H9 (cell line): ENCODE measurements around the gene LRMDA. TPM values are rescaled to one million over a fixed set of nuclear protein-coding genes. Genes with fewer than 3 reads are reported as not detected.

ENCODE experiments used
- DNase-seq: peaks from one replicate; pipeline ENCODE4 v3.0.0-alpha.2; 2017
- H2AFZ ChIP-seq: one replicate; pipeline ENCODE4 v1.6.1; 2013; ENCODE audit warnings: mild to moderate bottlenecking, low read length, control low read depth, moderate library complexity
- H2AK5ac ChIP-seq: 2 replicates; pipeline ENCODE4 v1.6.1; 2013; ENCODE audit warnings: low read length, control low read depth, mixed read lengths; ENCODE audit not compliant: insufficient read length
- H2BK120ac ChIP-seq: one replicate; pipeline ENCODE4 v1.6.1; 2013; ENCODE audit warnings: low read depth, mild to moderate bottlenecking, low read length, control low read depth, inconsistent platforms; ENCODE audit not compliant: poor library complexity, severe bottlenecking
- H2BK12ac ChIP-seq: 2 replicates; pipeline ENCODE4 v1.6.1; 2013; ENCODE audit warnings: low read length, control low read depth, mixed read lengths, low read depth; ENCODE audit not compliant: insufficient read length
- H2BK15ac ChIP-seq: 2 replicates; pipeline ENCODE4 v1.6.1; 2013; ENCODE audit warnings: low read depth, low read length, control low read depth
- H2BK20ac ChIP-seq: one replicate; pipeline ENCODE4 v1.6.1; 2013; ENCODE audit warnings: low read depth, mild to moderate bottlenecking, low read length, control low read depth, inconsistent platforms; ENCODE audit not compliant: poor library complexity, severe bottlenecking
- H2BK5ac ChIP-seq: 2 replicates; pipeline ENCODE4 v1.6.1; 2013; ENCODE audit warnings: low read length, control low read depth, mixed read lengths; ENCODE audit not compliant: insufficient read length
- H3K14ac ChIP-seq: 2 replicates; pipeline ENCODE4 v1.6.1; 2013; ENCODE audit warnings: low read length, control low read depth; ENCODE audit not compliant: insufficient read depth
- H3K18ac ChIP-seq: 2 replicates; pipeline ENCODE4 v1.6.1; 2013; ENCODE audit warnings: low read depth, mild to moderate bottlenecking, mixed read lengths, low read length, control low read depth; ENCODE audit not compliant: insufficient read length
- H3K23ac ChIP-seq: 2 replicates; pipeline ENCODE4 v1.6.1; 2013; ENCODE audit warnings: low read length, control low read depth, mixed read lengths, low read depth; ENCODE audit not compliant: insufficient read length
- H3K23me2 ChIP-seq: 2 replicates; pipeline ENCODE4 v1.6.1; 2013; ENCODE audit warnings: low read depth, mild to moderate bottlenecking, mixed read lengths, low read length, control low read depth; ENCODE audit not compliant: insufficient read length, poor library complexity, severe bottlenecking
- H3K27ac ChIP-seq: 2 replicates; pipeline ENCODE4 v1.5.1; 2013; ENCODE audit warnings: low read length, control low read depth, mixed read lengths, low read depth; ENCODE audit not compliant: insufficient read length
- H3K27me3 ChIP-seq: 2 replicates; pipeline ENCODE4 v1.6.1; 2013; ENCODE audit warnings: low read length, control low read depth, inconsistent platforms; ENCODE audit not compliant: insufficient read depth
- H3K4ac ChIP-seq: 2 replicates; pipeline ENCODE4 v1.6.1; 2013; ENCODE audit warnings: low read depth, mild to moderate bottlenecking, control low read depth, inconsistent platforms, low read length, moderate library complexity
- H3K4me1 ChIP-seq: 2 replicates; pipeline ENCODE4 v1.6.1; 2013; ENCODE audit warnings: low read length, control low read depth, inconsistent platforms; ENCODE audit not compliant: insufficient read depth
- H3K4me2 ChIP-seq: 2 replicates; pipeline ENCODE4 v1.6.1; 2013; ENCODE audit warnings: low read length, control low read depth, mixed read lengths; ENCODE audit not compliant: insufficient read length, insufficient read depth
- H3K56ac ChIP-seq: 2 replicates; pipeline ENCODE4 v1.6.1; 2013; ENCODE audit warnings: low read depth, mild to moderate bottlenecking, mixed read lengths, low read length, control low read depth; ENCODE audit not compliant: insufficient read length
- H3K79me1 ChIP-seq: 2 replicates; pipeline ENCODE4 v1.6.1; 2013; ENCODE audit warnings: low read depth, mild to moderate bottlenecking, moderate library complexity, low read length, control low read depth, inconsistent platforms; ENCODE audit not compliant: insufficient read depth, poor library complexity, severe bottlenecking
- H3K79me2 ChIP-seq: 2 replicates; pipeline ENCODE4 v1.6.1; 2013; ENCODE audit warnings: low read length, control low read depth, inconsistent platforms; ENCODE audit not compliant: insufficient read depth
- H3K9ac ChIP-seq: 2 replicates; pipeline ENCODE4 v1.6.1; 2013; ENCODE audit warnings: low read length, control low read depth, mixed read lengths; ENCODE audit not compliant: insufficient read length; ENCODE audit errors: extremely low read depth
- H3K9me3 ChIP-seq: one replicate; pipeline ENCODE4 v1.6.1; 2013; ENCODE audit warnings: low read depth, low read length, inconsistent platforms; ENCODE audit not compliant: control insufficient read depth
- H3T11ph ChIP-seq: one replicate; pipeline ENCODE4 v1.6.1; 2013; ENCODE audit warnings: mild to moderate bottlenecking, low read length, control low read depth, inconsistent platforms
- H4K20me1 ChIP-seq: one replicate; pipeline ENCODE4 v1.6.1; 2013; ENCODE audit not compliant: control insufficient read depth, insufficient read length, insufficient read depth
- H4K5ac ChIP-seq: 2 replicates; pipeline ENCODE4 v1.6.1; 2013; ENCODE audit warnings: low read depth, mild to moderate bottlenecking, mixed read lengths, low read length, control low read depth; ENCODE audit not compliant: insufficient read length
- H4K8ac ChIP-seq: replicated peaks from 2 replicates; pipeline ENCODE4 v1.6.1; 2013; ENCODE audit warnings: low read length, control low read depth, mixed read lengths, low read depth; ENCODE audit not compliant: insufficient read length
- H4K91ac ChIP-seq: 2 replicates; pipeline ENCODE4 v1.6.1; 2013; ENCODE audit warnings: low read depth, mild to moderate bottlenecking, moderate library complexity, mixed read lengths, low read length, control low read depth; ENCODE audit not compliant: insufficient read length
- H3K27ac Mint-ChIP-seq, 3 experiments: 2 replicates in 2 of 3; 3 replicates in 1 of 3; pipeline ENCODE4 v1.8.0; 2020 to 2021; ENCODE audit warnings: mixed read lengths in 3 of 3, mild to moderate bottlenecking in 1 of 3, moderate library complexity in 1 of 3
- H3K27me3 Mint-ChIP-seq: 2 replicates; pipeline ENCODE4 v1.8.0; 2021; ENCODE audit warnings: low read depth, mild to moderate bottlenecking, moderate library complexity, mixed read lengths
- H3K36me3 Mint-ChIP-seq, 3 experiments: 2 replicates in 2 of 3; 3 replicates in 1 of 3; pipeline ENCODE4 v1.8.0; 2020 to 2021; ENCODE audit warnings: low read depth in 3 of 3, mixed read lengths in 3 of 3; ENCODE audit not compliant: insufficient read depth in 1 of 3
- H3K4me1 Mint-ChIP-seq, 2 experiments: 2 replicates each; pipeline ENCODE4 v1.8.0; 2020; ENCODE audit warnings: mixed read lengths in 2 of 2
- H3K4me3 Mint-ChIP-seq, 2 experiments: 2 replicates in 1 of 2; 3 replicates in 1 of 2; pipeline ENCODE4 v1.8.0; 2020 to 2021; ENCODE audit warnings: mild to moderate bottlenecking in 2 of 2, mixed read lengths in 2 of 2, moderate library complexity in 1 of 2
- H3K9me3 Mint-ChIP-seq, 2 experiments: 2 replicates in 1 of 2; 3 replicates in 1 of 2; pipeline ENCODE4 v1.8.0; 2020; ENCODE audit warnings: mild to moderate bottlenecking in 2 of 2, mixed read lengths in 2 of 2, moderate library complexity in 1 of 2
- CTCF ChIP-seq: fragments of 200-600 bp; sonication (generic); conservative IDR thresholded peaks from 3 replicates; pipeline ENCODE4 v1.8.0; 2021; ENCODE audit warnings: antibody characterized with exemption, mild to moderate bottlenecking
- WGBS: extraction: QIAGEN DNeasy Blood & Tissue Kit; methylation state at CpG from one replicate; pipeline ENCODE4 v1.1.7; 2013; ENCODE audit warnings: missing lambda C conversion rate, low lambda C conversion rate, mixed read lengths; ENCODE audit not compliant: insufficient read length; ENCODE audit errors: extremely low coverage; 5-methylcytosine and 5-hydroxymethylcytosine counted together
- total RNA-seq: library from RNA; stranded (reverse); gene quantifications from 2 replicates; pipeline ENCODE4 v1.2.1, GENCODE V29; 2021

The LRMDA gene
- total RNA-seq, 1 experiment from 2014 or later = 1.8 TPM

- H3K9ac ChIP-seq = no peak overlapping the region
- H2BK5ac ChIP-seq = no peak overlapping the region
- H3K18ac ChIP-seq = no peak overlapping the region
- no peak for DNase-seq
- Mint-ChIP-seq H3K36me3 (no peaks in the 10 kb centered on the region), H3K4me3 (no peak overlapping the region), H3K27ac (no peak overlapping the region), H3K9me3 (peaks cover 0 to 2% of the 10 kb centered on the region in 2 experiments; a peak in 1 of 5 replicates), H3K27me3 (peaks cover 13% of the 10 kb centered on the region; the same call in 1 of the 2 replicates), H3K4me1 (peaks cover 10 to 18% of the 10 kb centered on the region in 2 experiments)
- H3K79me2 ChIP-seq = no peaks in the 10 kb centered on the region
- no peak overlapping the region for H2BK15ac ChIP-seq
- no peak overlapping the region for H3K27ac ChIP-seq
- H4K5ac ChIP-seq = no peak overlapping the region
- H2BK120ac ChIP-seq = no peak overlapping the region
- H3K14ac ChIP-seq = no peak overlapping the region
- no peak overlapping the region for H2AK5ac ChIP-seq
- no peaks in the 10 kb centered on the region; the same call in 1 of the 2 replicates for H3K27me3 ChIP-seq
- H4K91ac ChIP-seq = no peak overlapping the region
- H3K23me2 ChIP-seq = no peaks in the 10 kb centered on the region
- no peak overlapping the region for H2AFZ ChIP-seq
- H2BK20ac ChIP-seq = no peak overlapping the region
- H2BK12ac ChIP-seq = no peak overlapping the region
- no peaks in the 10 kb centered on the region for H3K79me1 ChIP-seq
- H4K8ac ChIP-seq = no peak overlapping the region
- H3K4me2 ChIP-seq = no peak overlapping the region
- no peak overlapping the region for H3K56ac ChIP-seq
- no peaks in the 10 kb centered on the region for H4K20me1 ChIP-seq
- no peaks in the 10 kb centered on the region; the same call in 1 of the 2 replicates for H3K4me1 ChIP-seq
- H3K23ac ChIP-seq = no peak overlapping the region
- no peaks in the 10 kb centered on the region for H3K9me3 ChIP-seq
- WGBS = no CpG with 5 or more reads among the region's 1 CpG
- TF ChIP-seq CTCF = no peak
- no peak overlapping the region for H3K4ac ChIP-seq
- H3T11ph ChIP-seq = no peak overlapping the region
Measured at GRCh38 chr10:76124280-76124679, 692.9 kb downstream of the LRMDA start.
